Activated CD4-positive, alpha-beta T cell treated with anti-CD3 and anti-CD28 coated beads for 36 hours (primary cell): ENCODE data around the gene RPL35A. TPM values are rescaled to one million over a fixed set of nuclear protein-coding genes. Genes with fewer than 3 reads are reported as not detected.

Source experiments
- ATAC-seq: fragments of 200-7000 bp; cut with Tn5 transposase; one replicate; pipeline ENCODE4 v1.10.0; 2021; ENCODE audit warnings: mild to moderate bottlenecking, moderate library complexity
- CTCF ChIA-PET: fragments of 350-600 bp; sonication (Branson Sonifier 250); formaldehyde crosslinking; loops from one replicate; lab custom pipeline; 2021; ENCODE audit warnings: antibody characterized with exemption; lab: Charles Lee
- POLR2A ChIA-PET: fragments of 350-600 bp; sonication (Branson Sonifier 250); formaldehyde crosslinking; loops from one replicate; lab custom pipeline; 2021; ENCODE audit warnings: antibody characterized with exemption, inconsistent platforms; lab: Charles Lee
- DNase-seq: peaks from one replicate; pipeline ENCODE4 v3.0.0-alpha.2; 2020
- H3K27ac Mint-ChIP-seq: one replicate; pipeline ENCODE4 v1.8.0; 2021; ENCODE audit warnings: mixed read lengths
- H3K27me3 Mint-ChIP-seq: one replicate; pipeline ENCODE4 v1.8.0; 2021; ENCODE audit warnings: mixed read lengths
- H3K36me3 Mint-ChIP-seq: one replicate; pipeline ENCODE4 v1.8.0; 2021; ENCODE audit warnings: low read depth, mixed read lengths
- H3K4me1 Mint-ChIP-seq: one replicate; pipeline ENCODE4 v1.8.0; 2021; ENCODE audit warnings: mixed read lengths
- H3K4me3 Mint-ChIP-seq: one replicate; pipeline ENCODE4 v1.8.0; 2021; ENCODE audit warnings: mild to moderate bottlenecking, moderate library complexity, mixed read lengths
- H3K9me3 Mint-ChIP-seq: one replicate; pipeline ENCODE4 v1.8.0; 2021; ENCODE audit warnings: low read depth, mixed read lengths
- intact Hi-C, 2 experiments: fragments of 100-400 bp; cut with DNase I in 1 of 2; cut with micrococcal nuclease in 1 of 2; formaldehyde crosslinking; loops; one replicate each; pipeline versions ENCODE4 v1.14.2 to v1.15.1; 2022 to 2024; cut with DNase I, micrococcal nuclease
- total RNA-seq, 2 experiments: library from RNA; stranded (reverse); gene quantifications; one replicate each; pipeline ENCODE4 v1.2.3, GENCODE V29; 2021

The RPL35A gene
- total RNA-seq, 2 experiments from 2014 or later = 1,121 to 1,734 TPM

GRCh38 chr3:197997936-197998335 lies 47.9 kb downstream of the RPL35A start:
- Mint-ChIP-seq H3K27ac (no peak overlapping the region), H3K4me3 (no peak overlapping the region), H3K9me3 (no peaks in the 10 kb centered on the region), H3K27me3 (no peaks in the 10 kb centered on the region), H3K4me1 (no peaks in the 10 kb centered on the region), H3K36me3 (peaks cover 10% of the 10 kb centered on the region)
- ATAC-seq (no peak), DNase-seq (no peak)
- ChIA-PET CTCF (interaction anchor here (0.6 kb wide), 1 partner anchor 37 kb away, joined by 4 read pairs; no protein-coding TSS in a partner anchor), POLR2A (no interaction called here)
- intact Hi-C loops = no loop called here

Other genes with a start within 250 kb of the RPL35A start
- 10 to 100 TPM; 22.7 to 23.4 TPM for gene RUBCN, start 213.3 kb upstream of the RPL35A start, total RNA-seq
- 10 to 100 TPM; 20.7 to 25.6 TPM for gene FYTTD1, start 200.3 kb upstream of the RPL35A start, total RNA-seq
- gene LRCH3, start 158.9 kb upstream of the RPL35A start, total RNA-seq = 10 to 100 TPM; 43.6 to 77.5 TPM
- gene LMLN, start 10.0 kb downstream of the RPL35A start, total RNA-seq = 1 to 10 TPM; 4.3 to 7.7 TPM